Psoas muscle (tissue), 8 donors: ENCODE data around the gene PLPP4. TPM values are rescaled to one million over a fixed set of nuclear protein-coding genes. Genes with fewer than 3 reads are reported as not detected.

Experiments
- ATAC-seq, 4 donors: fragments of 200-7000 bp; cut with Tn5 transposase; one replicate each; pipeline ENCODE4 v1.9.1; 2020; ENCODE audit warnings: moderate library complexity in 3 of 4, mild to moderate bottlenecking in 2 of 4
- DNase-seq, 2 donors: peaks; one replicate each; pipeline ENCODE4 v3.0.0-alpha.2; 2020
- H3K27ac ChIP-seq: fragments of 200-600 bp; one replicate; pipeline ENCODE4 v1.8.0; 2022
- H3K27me3 ChIP-seq, 3 donors: fragments of 200-600 bp in 1 of 3; one replicate each; pipeline versions ENCODE4 v1.6.1 to v1.8.0; 2013 to 2022; ENCODE audit warnings: low read length in 2 of 3, mild to moderate bottlenecking in 2 of 3, moderate library complexity in 1 of 3; ENCODE audit not compliant: insufficient read depth in 3 of 3
- H3K36me3 ChIP-seq, 2 donors: fragments of 200-600 bp in 1 of 2; one replicate each; pipeline versions ENCODE4 v1.6.1 to v1.8.0; 2013 to 2022; ENCODE audit warnings: low read depth in 1 of 2, mild to moderate bottlenecking in 1 of 2, moderate library complexity in 1 of 2; ENCODE audit not compliant: insufficient read depth in 1 of 2
- H3K4me1 ChIP-seq: fragments of 200-600 bp; one replicate; pipeline ENCODE4 v1.8.0; 2022
- H3K4me3 ChIP-seq: fragments of 200-600 bp; one replicate; pipeline ENCODE4 v1.8.0; 2022; ENCODE audit warnings: mild to moderate bottlenecking
- H3K9me3 ChIP-seq: fragments of 200-600 bp; one replicate; pipeline ENCODE4 v1.8.0; 2022
- WGBS, 3 donors: extraction: QIAGEN DNeasy Blood & Tissue Kit; methylation state at CpG; one replicate each; pipeline versions ENCODE4 v1.1.6 to v1.1.7; 2013; 5-methylcytosine and 5-hydroxymethylcytosine counted together
- intact Hi-C, 2 donors: fragments of 100-400 bp; cut with DNase I; formaldehyde crosslinking; loops; one replicate each; pipeline versions ENCODE4 v1.11.0 to v1.14.2; 2022
- polyA plus RNA-seq, 3 donors: library from polyadenylated mRNA; stranded (reverse); fragments of 200-250 nt; gene quantifications; one replicate each; pipeline ENCODE4 v1.2.3, GENCODE V29; 2013
- total RNA-seq, 4 donors: library from RNA; stranded (reverse); fragmentation: NEBNext Ultra II Directional in 2 of 4; extraction: Animal tissue kit (Norgen Biotek cat#: 25700) in 2 of 4; gene quantifications; one replicate each; pipeline versions ENCODE4 v1.2.1 to v1.2.4, GENCODE V29; 2021 to 2023
- TF ChIP-seq, protein P1 (sequence below): fragments of 200-600 bp; IDR thresholded peaks from one replicate; pipeline ENCODE4 v1.8.0; 2022; ENCODE audit warnings: antibody characterized with exemption
- donor health status: healthy with polysubstance abuse.
- donor health status: DM: no; HTN: no; CAD: no; lungs with moderate emphysema.
- donor health status: Bipolar disorder and iron deficiency.
- donor health status: healthy.
- donor health status: DM: yes; HTN: yes; CAD: no.
- donor health status: DM: no; HTN: no; CAD: no.
- donor health status: DM: no; HTN: no; CAD: no.
- donor health status: DM: yes; HTN: yes; CAD: no.

PLPP4 gene
- total and polyA plus RNA-seq, 7 donors: not detected

DNA sequence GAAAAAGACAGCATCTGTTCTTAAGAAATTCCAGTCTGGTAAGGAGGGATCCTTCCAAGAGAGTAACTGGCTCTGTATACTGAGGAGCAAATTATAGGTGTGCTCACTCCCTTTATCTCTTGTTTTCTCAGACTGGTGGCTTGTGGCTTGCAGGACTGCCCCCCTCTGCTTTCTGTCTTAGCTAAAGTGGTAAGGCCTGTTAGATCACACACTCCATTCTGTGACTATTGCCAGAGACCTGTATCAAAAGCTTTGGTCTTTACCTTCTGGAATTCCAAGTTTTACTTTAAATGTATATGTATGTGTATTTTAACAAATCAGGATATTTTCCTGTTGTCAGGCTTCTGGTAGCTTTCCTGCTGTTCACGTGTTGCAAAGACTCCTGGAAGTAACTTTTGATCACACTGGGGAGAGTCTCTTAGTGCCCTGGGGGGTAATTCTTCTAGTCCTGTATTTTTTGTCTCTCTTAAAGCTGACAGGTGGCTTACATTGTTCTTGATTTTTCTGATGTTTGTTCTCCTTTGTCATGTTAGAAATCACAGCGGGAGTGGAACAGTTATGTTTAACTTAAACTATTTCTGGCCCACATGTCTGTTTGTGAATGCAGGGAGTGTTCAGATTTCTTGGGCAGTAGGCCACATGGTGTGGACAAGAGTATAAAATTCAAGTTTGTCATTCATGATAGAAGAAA lies 99.0 kb downstream of the PLPP4 start:
- DNase-seq (no peak), ATAC-seq (no peak)
- TF ChIP-seq, protein P1, sequence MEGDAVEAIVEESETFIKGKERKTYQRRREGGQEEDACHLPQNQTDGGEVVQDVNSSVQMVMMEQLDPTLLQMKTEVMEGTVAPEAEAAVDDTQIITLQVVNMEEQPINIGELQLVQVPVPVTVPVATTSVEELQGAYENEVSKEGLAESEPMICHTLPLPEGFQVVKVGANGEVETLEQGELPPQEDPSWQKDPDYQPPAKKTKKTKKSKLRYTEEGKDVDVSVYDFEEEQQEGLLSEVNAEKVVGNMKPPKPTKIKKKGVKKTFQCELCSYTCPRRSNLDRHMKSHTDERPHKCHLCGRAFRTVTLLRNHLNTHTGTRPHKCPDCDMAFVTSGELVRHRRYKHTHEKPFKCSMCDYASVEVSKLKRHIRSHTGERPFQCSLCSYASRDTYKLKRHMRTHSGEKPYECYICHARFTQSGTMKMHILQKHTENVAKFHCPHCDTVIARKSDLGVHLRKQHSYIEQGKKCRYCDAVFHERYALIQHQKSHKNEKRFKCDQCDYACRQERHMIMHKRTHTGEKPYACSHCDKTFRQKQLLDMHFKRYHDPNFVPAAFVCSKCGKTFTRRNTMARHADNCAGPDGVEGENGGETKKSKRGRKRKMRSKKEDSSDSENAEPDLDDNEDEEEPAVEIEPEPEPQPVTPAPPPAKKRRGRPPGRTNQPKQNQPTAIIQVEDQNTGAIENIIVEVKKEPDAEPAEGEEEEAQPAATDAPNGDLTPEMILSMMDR: no peak
- Histone ChIP-seq H3K27me3 (no peaks in the 10 kb centered on the region), H3K4me3 (no peak overlapping the region), H3K36me3 (no peaks in the 10 kb centered on the region), H3K9me3 (peaks cover 6% of the 10 kb centered on the region), H3K27ac (no peak overlapping the region), H3K4me1 (no peaks in the 10 kb centered on the region)
- WGBS, 3 donors: 19 to 21% (median 21%) methylated on average over 2 of the region's 2 CpGs
- intact Hi-C loops: no loop called here

DNA sequence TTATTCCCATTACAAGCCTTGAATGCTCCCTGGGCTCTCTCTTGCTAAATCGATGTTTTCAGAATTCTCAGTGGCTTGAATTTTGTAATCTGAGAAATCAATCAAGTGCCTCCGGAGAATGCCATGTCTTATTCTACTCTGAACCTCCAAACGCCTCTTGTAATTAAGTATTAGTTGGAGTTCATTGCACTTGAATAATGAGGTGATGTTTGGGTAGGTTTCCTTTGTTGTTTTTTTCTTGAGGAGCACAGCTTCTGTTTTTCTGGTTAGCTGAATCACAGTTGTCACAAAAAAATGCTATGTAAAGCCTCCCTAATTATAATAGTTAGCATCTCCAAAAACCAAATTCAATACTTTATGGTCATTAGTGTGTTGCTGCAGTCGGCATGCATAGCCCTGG lies 100.3 kb downstream of the PLPP4 start:
- ATAC-seq: no peak

DNA sequence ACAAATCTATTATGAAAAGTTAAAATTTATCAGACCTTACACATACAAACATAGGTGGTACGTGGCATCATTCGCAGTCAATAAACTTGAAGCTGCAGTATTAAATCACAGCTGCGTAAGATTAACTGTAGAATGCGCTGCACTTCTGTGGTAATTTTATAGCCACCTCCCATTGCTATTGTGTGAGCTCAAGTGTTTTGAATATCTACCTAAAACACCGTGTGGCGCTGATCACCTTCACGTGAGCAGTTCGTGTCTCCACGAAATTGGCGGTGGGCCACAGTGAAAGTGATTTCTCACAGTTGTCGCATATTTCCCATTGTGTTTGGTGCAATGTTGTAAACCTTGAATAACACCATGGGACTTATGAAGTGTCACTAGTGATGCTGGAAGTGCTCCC lies 102.8 kb downstream of the PLPP4 start:
- Histone ChIP-seq H3K27me3 (no peaks in the 10 kb centered on the region), H3K9me3 (no peaks in the 10 kb centered on the region), H3K27ac (no peak overlapping the region), H3K4me1 (no peaks in the 10 kb centered on the region), H3K4me3 (no peak overlapping the region), H3K36me3 (no peaks in the 10 kb centered on the region)
- no peak for DNase-seq
- intact Hi-C loops: no loop called here
- 65 to 74% (median 66%) methylated on average over 11 of the region's 11 CpGs for WGBS, 3 donors
- TF ChIP-seq, protein P1: no peak
- no peak for ATAC-seq

More for the DNA sequence above, 100.3 kb downstream of the PLPP4 start:
- 34 to 43% (median 36%) methylated on average over 4 of the region's 4 CpGs for WGBS, 3 donors
- TF ChIP-seq, protein P1: no peak
- H3K4me3 ChIP-seq: no peak overlapping the region
- H3K27ac ChIP-seq: no peak overlapping the region
- no peaks in the 10 kb centered on the region for H3K4me1 ChIP-seq
- H3K9me3 ChIP-seq: peaks cover 6% of the 10 kb centered on the region
- no peak for DNase-seq
- intact Hi-C loops: no loop called here
- no peaks in the 10 kb centered on the region for H3K27me3 ChIP-seq
- H3K36me3 ChIP-seq: no peaks in the 10 kb centered on the region

DNA sequence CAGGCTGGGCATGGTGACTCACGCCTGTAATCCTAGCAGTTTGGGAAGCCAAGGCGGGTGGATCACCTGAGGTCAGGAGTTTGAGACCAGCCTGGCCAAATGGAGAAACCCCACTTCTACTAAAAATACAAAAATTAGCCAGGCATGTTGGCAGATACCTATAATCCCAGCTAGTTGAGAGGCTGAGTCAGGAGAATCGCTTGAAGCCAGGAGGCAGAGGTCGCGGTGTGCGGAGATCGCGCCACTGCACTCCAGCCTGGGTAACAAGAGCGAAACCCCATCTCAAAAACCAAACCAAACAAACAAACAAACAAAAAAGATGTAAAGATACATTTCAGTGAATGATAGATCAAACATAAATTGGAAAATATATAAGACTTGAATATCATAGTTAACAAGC lies 105.9 kb downstream of the PLPP4 start:
- WGBS, 3 donors: 92% methylated on average over 9 of the region's 9 CpGs

More for the DNA sequence above, 105.9 kb downstream of the PLPP4 start:
- no peak overlapping the region for H3K4me3 ChIP-seq
- H3K36me3 ChIP-seq: no peaks in the 10 kb centered on the region
- intact Hi-C loops: no loop called here
- DNase-seq (no peak), ATAC-seq (no peak)
- H3K4me1 ChIP-seq: no peaks in the 10 kb centered on the region
- TF ChIP-seq, protein P1: no peak
- no peaks in the 10 kb centered on the region for H3K27me3 ChIP-seq
- no peak overlapping the region for H3K27ac ChIP-seq
- no peaks in the 10 kb centered on the region for H3K9me3 ChIP-seq
